ENCODE measurements around the gene TCTN2. TPM values are rescaled to one million over a fixed set of nuclear protein-coding genes. Genes with fewer than 3 reads are reported as not detected.

TCTN2 gene
- total and polyA plus RNA-seq, 2 donors (not counting 1 experiment from before 2014, with no cell fraction given), result 7.9 to 14.8 TPM

DNA sequence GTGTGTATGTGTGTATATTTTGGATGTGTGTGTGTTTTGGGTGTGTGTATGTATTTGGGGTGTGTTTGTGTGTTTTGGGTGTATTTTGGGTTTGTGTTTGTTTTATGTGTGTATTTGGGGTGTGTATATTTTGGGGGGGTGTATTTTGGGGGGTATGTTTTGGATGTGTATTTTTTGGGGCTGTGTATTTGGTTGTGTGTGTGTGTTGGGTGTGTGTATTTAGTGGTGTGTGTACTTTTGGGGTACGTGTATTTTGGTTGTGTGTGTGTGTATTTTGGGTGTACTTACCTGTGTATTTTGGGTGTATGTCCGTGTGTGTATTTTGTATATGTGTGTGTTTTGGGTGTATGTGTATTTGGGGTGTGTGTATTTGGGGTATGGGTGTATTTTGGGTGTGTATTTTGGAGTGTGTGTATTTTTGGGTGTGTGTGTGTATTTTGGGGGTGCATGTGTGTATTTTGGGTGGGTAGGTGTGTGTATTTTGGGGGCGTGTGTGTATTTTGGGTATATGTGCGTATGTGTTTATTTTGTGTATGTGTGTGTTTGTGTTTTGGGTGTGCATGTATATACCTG, 16.7 kb upstream of the TCTN2 start:
- TF ChIP-seq EZH2 (IDR thresholded peaks at IDR 0.05; ENCODE audit: low read length, missing control alignments) (no peak), CTCF (conservative IDR thresholded peaks at IDR 0.05 in 1 of 2, IDR thresholded peaks at IDR 0.05 in 1 of 2; ENCODE audit: low read depth in 1 of 2, low read length in 2 of 2) (no peak)
- Histone ChIP-seq H3K4me1 (ENCODE audit: control insufficient read depth, extremely low read depth, insufficient read depth, low read length) (no peaks in the 10 kb centered on the region), H3K79me2 (ENCODE audit: control insufficient read depth, insufficient read depth, low read length) (no peaks in the 10 kb centered on the region), H3K36me3 (ENCODE audit: control insufficient read depth, insufficient read depth, low read length) (peaks cover 6% of the 10 kb centered on the region), H3K27ac (ENCODE audit: insufficient read depth, low read length) (no peak overlapping the region), H3K4me2 (ENCODE audit: extremely low read depth, insufficient read depth, low read length) (no peak overlapping the region), H3K9me3 (ENCODE audit: control insufficient read depth, insufficient read depth, low read depth, low read length) (no peaks in the 10 kb centered on the region), H3K27me3 (ENCODE audit: control insufficient read depth, insufficient read depth, low read length) (no peaks in the 10 kb centered on the region), H2AFZ (ENCODE audit: low read length) (no peak overlapping the region), H3K9ac (ENCODE audit: insufficient read depth, low read length) (no peak overlapping the region), H3K4me3 (replicated peaks in 1 of 4; ENCODE audit: control extremely low read depth in 1 of 4, insufficient read depth in 1 of 4, low read depth in 3 of 4, low read length in 4 of 4) (no peak overlapping the region), H4K20me1 (ENCODE audit: control insufficient read depth, extremely low read depth, insufficient read depth, low read length) (no peaks in the 10 kb centered on the region)
- DNase-seq (ENCODE audit: low read depth in 2 of 2), result no peak

DNA sequence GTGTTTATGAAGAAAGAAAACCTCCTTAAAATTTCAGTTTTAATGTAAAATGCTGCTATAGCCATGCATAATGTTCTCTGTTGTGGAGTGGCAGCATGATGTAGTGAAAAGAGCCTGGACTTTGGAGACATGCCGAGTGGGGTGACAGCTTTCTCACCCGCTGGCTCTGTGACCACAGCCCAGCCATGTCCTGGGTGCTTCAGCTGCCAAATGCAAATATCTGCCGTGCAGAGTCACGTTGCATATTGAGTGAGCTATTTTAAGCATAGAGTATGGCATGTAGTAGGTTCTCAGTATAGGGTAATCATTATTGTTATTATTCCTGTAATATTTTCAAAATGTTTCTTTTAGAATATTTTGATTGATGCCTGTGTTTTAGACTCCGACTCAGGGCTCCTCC, 15.5 kb upstream of the TCTN2 start:
- Histone ChIP-seq H3K27ac (ENCODE audit: insufficient read depth, low read length) (no peak overlapping the region), H2AFZ (ENCODE audit: low read length) (no peak overlapping the region), H3K79me2 (ENCODE audit: control insufficient read depth, insufficient read depth, low read length) (no peaks in the 10 kb centered on the region), H3K9ac (ENCODE audit: insufficient read depth, low read length) (no peak overlapping the region), H3K9me3 (ENCODE audit: control insufficient read depth, insufficient read depth, low read depth, low read length) (no peaks in the 10 kb centered on the region), H3K36me3 (ENCODE audit: control insufficient read depth, insufficient read depth, low read length) (peaks cover 2% of the 10 kb centered on the region), H3K4me3 (replicated peaks in 1 of 4; ENCODE audit: control extremely low read depth in 1 of 4, insufficient read depth in 1 of 4, low read depth in 3 of 4, low read length in 4 of 4) (no peak overlapping the region), H3K27me3 (ENCODE audit: control insufficient read depth, insufficient read depth, low read length) (no peaks in the 10 kb centered on the region), H3K4me2 (ENCODE audit: extremely low read depth, insufficient read depth, low read length) (no peak overlapping the region), H4K20me1 (ENCODE audit: control insufficient read depth, extremely low read depth, insufficient read depth, low read length) (no peaks in the 10 kb centered on the region), H3K4me1 (ENCODE audit: control insufficient read depth, extremely low read depth, insufficient read depth, low read length) (peaks cover 2% of the 10 kb centered on the region)
- no peak for DNase-seq (ENCODE audit: low read depth in 2 of 2)
- TF ChIP-seq CTCF (conservative IDR thresholded peaks at IDR 0.05 in 1 of 2, IDR thresholded peaks at IDR 0.05 in 1 of 2; ENCODE audit: low read depth in 1 of 2, low read length in 2 of 2), result no peak
- no peak for TF ChIP-seq EZH2 (IDR thresholded peaks at IDR 0.05; ENCODE audit: low read length, missing control alignments)

- H3K27ac ChIP-seq (ENCODE audit: insufficient read depth, low read length), result no peak overlapping the region
- DNase-seq (ENCODE audit: low read depth in 2 of 2), result no peak
- no peaks in the 10 kb centered on the region for H3K79me2 ChIP-seq (ENCODE audit: control insufficient read depth, insufficient read depth, low read length)
- no peak overlapping the region for H3K4me2 ChIP-seq (ENCODE audit: extremely low read depth, insufficient read depth, low read length)
- peaks cover 2% of the 10 kb centered on the region for H3K36me3 ChIP-seq (ENCODE audit: control insufficient read depth, insufficient read depth, low read length)
- no peaks in the 10 kb centered on the region for H3K9me3 ChIP-seq (ENCODE audit: control insufficient read depth, insufficient read depth, low read depth, low read length)
- no peak overlapping the region for H3K4me3 ChIP-seq (replicated peaks in 1 of 4; ENCODE audit: control extremely low read depth in 1 of 4, insufficient read depth in 1 of 4, low read depth in 3 of 4, low read length in 4 of 4)
- no peaks in the 10 kb centered on the region for H3K27me3 ChIP-seq (ENCODE audit: control insufficient read depth, insufficient read depth, low read length)
- H4K20me1 ChIP-seq (ENCODE audit: control insufficient read depth, extremely low read depth, insufficient read depth, low read length), result no peaks in the 10 kb centered on the region
- no peak for TF ChIP-seq EZH2 (IDR thresholded peaks at IDR 0.05; ENCODE audit: low read length, missing control alignments)
- TF ChIP-seq CTCF (conservative IDR thresholded peaks at IDR 0.05 in 1 of 2, IDR thresholded peaks at IDR 0.05 in 1 of 2; ENCODE audit: low read depth in 1 of 2, low read length in 2 of 2), result no peak
- H3K4me1 ChIP-seq (ENCODE audit: control insufficient read depth, extremely low read depth, insufficient read depth, low read length), result peaks cover 5% of the 10 kb centered on the region
- H3K9ac ChIP-seq (ENCODE audit: insufficient read depth, low read length), result no peak overlapping the region
- H2AFZ ChIP-seq (ENCODE audit: low read length), result no peak overlapping the region
Observed at GRCh38 chr12:123656392-123656791, 14.5 kb upstream of the TCTN2 start.

Data from fibroblast of lung (primary cell).